Thyroid gland (tissue), 4 donors: Measurements from ENCODE around the gene CUEDC2.

Source experiments
- POLR2A ChIP-seq, 2 donors: fragments of 450-650 bp; IDR thresholded peaks; one replicate each; pipeline ENCODE4 v1.6.1; 2017; ENCODE audit warnings: antibody characterized with exemption in 2 of 2, mild to moderate bottlenecking in 2 of 2, moderate library complexity in 1 of 2
- TF ChIP-seq, protein P1 (sequence below), 6 experiments: fragments of 200-600 bp in 3 of 6; fragments of 450-650 bp in 3 of 6; sonication (generic) in 3 of 6; IDR thresholded peaks; one replicate each; pipeline ENCODE4 v1.5.1; 2016 to 2019; ENCODE audit warnings: antibody characterized with exemption in 6 of 6, mild to moderate bottlenecking in 2 of 6, inconsistent platforms in 1 of 6, moderate library complexity in 1 of 6

DNA sequence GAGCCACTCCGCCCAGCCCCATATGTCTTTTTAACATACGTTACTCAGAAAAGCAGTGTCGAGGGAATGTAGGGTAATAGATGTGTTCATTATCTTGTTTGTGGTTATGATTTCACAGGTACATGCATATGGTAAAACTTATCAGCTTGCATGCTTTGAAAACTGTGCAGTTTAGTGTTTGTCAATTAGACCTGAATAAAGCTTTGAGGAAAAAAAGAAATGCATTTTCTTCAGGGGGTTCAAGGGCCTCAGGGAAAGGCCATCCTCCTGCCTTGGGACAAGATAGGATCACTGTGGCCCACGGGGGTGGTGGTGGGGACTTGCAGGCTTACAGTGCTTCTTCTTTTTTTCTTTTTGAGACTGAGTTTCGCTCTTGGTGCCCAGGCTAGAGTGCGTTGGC, 34.9 kb upstream of the CUEDC2 start:
- TF ChIP-seq, protein P1, sequence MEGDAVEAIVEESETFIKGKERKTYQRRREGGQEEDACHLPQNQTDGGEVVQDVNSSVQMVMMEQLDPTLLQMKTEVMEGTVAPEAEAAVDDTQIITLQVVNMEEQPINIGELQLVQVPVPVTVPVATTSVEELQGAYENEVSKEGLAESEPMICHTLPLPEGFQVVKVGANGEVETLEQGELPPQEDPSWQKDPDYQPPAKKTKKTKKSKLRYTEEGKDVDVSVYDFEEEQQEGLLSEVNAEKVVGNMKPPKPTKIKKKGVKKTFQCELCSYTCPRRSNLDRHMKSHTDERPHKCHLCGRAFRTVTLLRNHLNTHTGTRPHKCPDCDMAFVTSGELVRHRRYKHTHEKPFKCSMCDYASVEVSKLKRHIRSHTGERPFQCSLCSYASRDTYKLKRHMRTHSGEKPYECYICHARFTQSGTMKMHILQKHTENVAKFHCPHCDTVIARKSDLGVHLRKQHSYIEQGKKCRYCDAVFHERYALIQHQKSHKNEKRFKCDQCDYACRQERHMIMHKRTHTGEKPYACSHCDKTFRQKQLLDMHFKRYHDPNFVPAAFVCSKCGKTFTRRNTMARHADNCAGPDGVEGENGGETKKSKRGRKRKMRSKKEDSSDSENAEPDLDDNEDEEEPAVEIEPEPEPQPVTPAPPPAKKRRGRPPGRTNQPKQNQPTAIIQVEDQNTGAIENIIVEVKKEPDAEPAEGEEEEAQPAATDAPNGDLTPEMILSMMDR (IDR thresholded peaks at IDR 0.05), result no peak
- TF ChIP-seq POLR2A (IDR thresholded peaks at IDR 0.05), result no peak
